COLO668 (cell line): Measurements from ENCODE around the gene THSD7B.
"Not testable (repeated sequence)": the region's sequence is repeated elsewhere in the genome, so short reads cannot be mapped to it uniquely, and the experiment has no call there.

Experiments
- DNase-seq: peaks from one replicate; lab custom pipeline; 2025; ENCODE audit not compliant: unreplicated experiment; lab: John Stamatoyannopoulos, UW

Gene THSD7B

DNA sequence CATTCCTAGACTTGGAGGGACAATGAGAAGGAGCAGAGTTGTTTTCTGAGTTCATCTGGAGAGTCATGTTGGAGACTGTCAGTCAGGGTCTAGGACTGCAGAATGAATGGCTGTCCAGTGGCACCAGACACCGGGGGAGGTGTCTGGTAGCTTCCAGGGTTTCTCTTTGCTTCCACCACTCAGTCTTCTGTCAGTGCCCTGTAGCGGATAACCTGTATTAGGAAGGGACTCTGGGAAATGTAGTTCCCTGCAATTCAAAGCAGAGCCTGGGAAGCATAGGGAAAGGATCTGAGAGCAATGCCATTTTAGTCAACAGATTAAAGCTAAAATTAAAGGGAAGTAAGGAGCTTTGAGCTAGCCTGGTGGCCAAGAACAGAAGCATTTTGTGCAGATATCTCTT lies 257.9 kb downstream of the THSD7B start:
- no peak for DNase-seq

GRCh38 chr2:137031731-137032130 lies 266.4 kb downstream of the THSD7B start:
- no peak for DNase-seq

DNA sequence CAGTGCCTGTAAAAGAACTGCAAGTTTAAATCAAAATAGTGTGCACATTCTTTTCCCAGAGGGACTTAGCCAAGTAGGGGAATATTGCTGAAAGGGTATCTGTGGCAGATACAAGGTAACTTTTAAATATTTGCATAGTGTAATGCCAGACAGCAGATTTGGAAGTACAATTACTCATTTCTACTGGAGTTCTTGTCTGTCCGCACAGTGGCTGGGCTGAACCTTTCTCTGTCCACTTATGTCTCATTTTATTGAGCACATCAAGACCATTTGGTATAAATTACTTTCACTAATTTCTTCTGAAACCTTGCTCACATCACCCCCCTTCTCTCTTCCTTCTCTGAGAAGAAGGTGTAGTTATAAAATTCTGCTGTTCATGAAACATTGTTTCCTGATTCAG lies 271.3 kb downstream of the THSD7B start:
- DNase-seq, result no peak

DNA sequence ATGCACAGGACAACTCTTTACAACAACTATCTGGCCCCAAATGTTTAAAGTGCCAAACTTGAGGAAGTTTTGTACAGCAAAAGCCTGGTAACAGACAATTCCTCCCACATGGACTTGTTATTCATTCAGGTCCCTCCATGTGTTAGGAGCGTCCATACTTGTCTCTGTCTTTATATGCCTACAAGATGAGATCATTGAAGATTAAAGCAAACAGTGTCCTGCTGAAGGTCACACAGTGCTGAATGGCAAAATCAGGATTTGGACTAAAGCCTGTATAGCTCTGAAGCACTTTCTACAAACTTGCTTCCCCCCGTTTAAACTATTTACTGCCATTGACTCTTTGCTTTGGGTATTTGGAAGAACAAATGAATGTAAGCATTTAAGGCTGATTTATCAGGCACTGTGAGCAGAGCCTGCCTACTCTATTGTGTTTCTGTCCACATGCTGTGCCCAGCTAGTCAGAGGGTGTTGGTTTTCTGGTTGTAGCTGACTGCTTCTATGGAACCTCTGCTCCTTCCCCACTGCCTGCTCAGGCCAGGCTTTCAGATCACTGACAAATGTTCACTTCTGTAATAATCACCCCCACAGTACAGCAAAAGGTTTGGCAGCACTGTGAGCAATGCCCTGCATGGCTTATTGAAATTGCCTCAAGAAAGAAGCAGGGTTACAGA lies 274.3 kb downstream of the THSD7B start:
- DNase-seq, result no peak

- DNase-seq, result no peak
Measured at GRCh38 chr2:137047369-137047768, 282.0 kb downstream of the THSD7B start.

- DNase-seq, result no peak
Measured at GRCh38 chr2:137048455-137048854, 283.1 kb downstream of the THSD7B start.

DNA sequence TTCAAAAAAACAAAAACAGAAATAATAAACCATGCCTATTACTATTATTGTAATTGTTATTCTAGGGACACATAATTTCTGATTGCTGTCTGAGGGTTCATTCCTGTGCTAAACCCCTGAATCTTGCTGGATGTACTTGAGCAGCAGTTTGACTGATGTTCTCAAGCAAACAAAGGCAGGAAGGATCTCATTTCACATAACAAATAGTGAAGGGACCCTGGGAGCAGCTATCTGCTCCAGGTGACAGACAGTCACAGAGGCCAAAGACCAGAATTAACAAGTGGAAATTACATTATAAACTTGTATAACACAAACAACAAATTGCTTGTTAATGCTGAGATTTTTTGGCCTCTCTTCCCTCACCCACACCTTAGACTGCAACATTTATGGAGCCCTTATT lies 284.2 kb downstream of the THSD7B start:
- DNase-seq, result no peak

DNA sequence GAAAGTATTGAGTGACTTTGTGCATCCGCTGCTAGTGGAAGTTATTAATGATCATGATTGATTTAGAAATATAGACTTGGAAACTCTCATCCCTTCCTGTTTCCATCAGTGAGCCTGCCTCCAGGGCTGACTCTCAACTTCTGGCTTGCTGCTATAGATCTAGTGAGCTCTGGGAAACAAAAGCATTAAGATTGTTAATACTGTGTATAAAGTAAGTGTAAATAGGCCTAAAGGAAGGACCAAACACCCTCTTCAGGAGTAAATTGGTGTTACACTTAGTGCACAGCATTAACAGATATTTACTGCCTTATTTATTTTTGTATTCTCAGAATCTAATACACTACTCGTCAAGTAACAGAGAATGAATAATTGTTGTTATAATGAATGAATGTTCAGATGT lies 285.6 kb downstream of the THSD7B start:
- DNase-seq, result no peak

- no peak for DNase-seq
Measured at GRCh38 chr2:137051778-137052398, 286.5 kb downstream of the THSD7B start.

- DNase-seq, result no peak
Measured at GRCh38 chr2:137056704-137057103, 291.4 kb downstream of the THSD7B start.

GRCh38 chr2:137076111-137076765 lies 310.9 kb downstream of the THSD7B start:
- not testable (repeated sequence) for DNase-seq

DNA sequence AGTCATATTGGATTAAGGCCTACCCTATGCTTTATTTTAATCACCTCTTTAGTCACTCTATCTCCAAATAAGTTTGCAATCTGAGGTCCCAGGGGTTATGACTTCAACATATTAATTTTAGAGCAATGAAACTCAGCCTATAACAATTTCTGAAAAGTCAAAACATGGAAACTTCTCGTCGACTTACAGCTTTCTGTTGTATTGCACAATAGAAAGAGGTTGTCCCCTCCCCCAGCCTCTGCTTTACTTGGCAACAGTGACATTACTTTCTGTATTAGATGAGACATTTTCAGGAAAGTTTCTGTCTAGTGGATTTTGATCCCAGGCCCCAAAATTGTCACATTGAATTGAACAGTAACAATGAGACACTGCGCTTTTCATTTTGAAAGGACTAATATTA lies 326.4 kb downstream of the THSD7B start:
- DNase-seq, result no peak

GRCh38 chr2:137093116-137093515 lies 327.8 kb downstream of the THSD7B start:
- no peak for DNase-seq

GRCh38 chr2:137096187-137096586 lies 330.8 kb downstream of the THSD7B start:
- DNase-seq, result no peak

GRCh38 chr2:137096693-137097092 lies 331.3 kb downstream of the THSD7B start:
- DNase-seq, result no peak

GRCh38 chr2:137101814-137102213 lies 336.5 kb downstream of the THSD7B start:
- DNase-seq, result not testable (repeated sequence)

DNA sequence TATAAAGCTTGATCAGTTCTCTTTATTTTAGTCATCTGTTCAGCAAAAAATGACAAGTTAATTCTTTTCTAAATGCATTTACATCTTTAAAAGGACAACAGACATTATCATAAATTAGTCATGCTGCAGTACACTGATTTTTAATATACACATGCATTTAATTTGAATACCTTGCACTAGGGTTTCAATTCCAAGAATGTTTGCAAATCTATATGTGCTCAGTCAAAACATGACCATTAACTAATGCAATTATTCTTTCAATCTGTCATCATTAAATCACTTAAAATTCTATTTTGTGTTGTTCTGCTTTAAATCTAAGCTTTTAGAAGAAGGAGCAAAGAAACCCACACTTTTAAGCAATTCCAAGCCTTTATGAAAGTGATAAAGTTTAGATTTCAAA lies 342.6 kb downstream of the THSD7B start:
- DNase-seq, result no peak

GRCh38 chr2:137111896-137112295 lies 346.6 kb downstream of the THSD7B start:
- no peak for DNase-seq

GRCh38 chr2:137115081-137115794 lies 349.9 kb downstream of the THSD7B start:
- no peak for DNase-seq

DNA sequence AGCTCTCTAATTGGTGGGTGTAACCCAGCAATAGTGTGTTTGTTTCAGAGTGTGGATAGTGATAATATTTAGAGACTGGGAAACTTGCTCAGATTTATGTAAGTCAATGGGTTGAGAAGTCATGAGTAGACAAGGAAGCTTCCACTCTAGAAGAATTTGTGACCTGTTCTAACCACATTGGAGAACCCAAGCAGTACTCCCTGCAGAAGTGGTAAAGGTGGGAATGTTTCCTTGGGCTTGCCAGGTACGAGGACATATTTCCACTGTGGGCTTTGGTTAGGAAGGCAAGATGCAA lies 350.4 kb downstream of the THSD7B start:
- no peak for DNase-seq

- DNase-seq, result no peak
Measured at GRCh38 chr2:137117385-137117784, 352.0 kb downstream of the THSD7B start.

DNA sequence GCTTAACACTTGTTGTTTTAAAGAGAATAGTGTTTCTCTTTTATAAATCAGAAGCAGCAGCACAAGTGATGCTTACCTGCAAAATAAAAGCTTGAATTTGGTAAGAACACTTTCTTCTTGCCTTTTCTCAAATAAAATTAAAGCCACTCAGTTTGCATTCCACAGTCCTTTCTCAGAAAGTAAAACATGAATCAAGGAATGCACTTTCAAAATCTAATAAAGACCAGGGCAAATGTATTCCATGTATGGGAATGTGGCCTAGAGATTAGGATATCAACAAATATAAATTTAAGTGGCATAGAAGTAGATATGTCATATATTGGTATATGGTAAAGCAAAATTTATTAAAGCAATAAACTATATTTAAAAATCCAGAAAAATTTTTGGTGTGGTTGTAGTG lies 352.8 kb downstream of the THSD7B start:
- no peak for DNase-seq
